GM23338 (cell line): ENCODE results near the gene COA1. TPM values are rescaled to one million over a fixed set of nuclear protein-coding genes. Genes with fewer than 3 reads are reported as not detected.
A peak's percentile ranks its signal among the peaks of the same experiment; 100 is the strongest.

Experiments used
- ATAC-seq: fragments of 200-7000 bp; cut with Tn5 transposase; 3 replicates; pipeline ENCODE4 v1.9.1; 2020
- DNase-seq: peaks from one replicate; pipeline ENCODE4 v3.0.0-alpha.2; 2015; ENCODE audit warnings: low spot score
- H2AFZ ChIP-seq: fragments of 200-600 bp; sonication (generic); 2 replicates; pipeline ENCODE4 v1.8.0; 2016; ENCODE audit warnings: antibody characterized with exemption, mild to moderate bottlenecking, moderate library complexity
- H3F3A ChIP-seq: fragments of 200-600 bp; sonication (generic); replicated peaks from 2 replicates; pipeline ENCODE4 v1.8.0; 2017; ENCODE audit warnings: antibody characterized with exemption, mixed run types, low read depth
- H3K27ac ChIP-seq: fragments of 200-600 bp; sonication (generic); 2 replicates; pipeline ENCODE4 v1.6.1; 2016; ENCODE audit warnings: low read depth
- H3K27me3 ChIP-seq: fragments of 200-600 bp; sonication (generic); 2 replicates; pipeline ENCODE4 v1.8.0; 2016; ENCODE audit warnings: mild to moderate bottlenecking, mixed run types, moderate library complexity; ENCODE audit not compliant: insufficient read depth
- H3K36me3 ChIP-seq: fragments of 200-600 bp; sonication (generic); 2 replicates; pipeline ENCODE4 v1.8.0; 2016; ENCODE audit warnings: mild to moderate bottlenecking; ENCODE audit not compliant: insufficient read depth
- H3K4me1 ChIP-seq: fragments of 200-600 bp; sonication (generic); 2 replicates; pipeline ENCODE4 v1.8.0; 2016; ENCODE audit warnings: mild to moderate bottlenecking, moderate library complexity; ENCODE audit not compliant: insufficient read depth
- H3K4me2 ChIP-seq: fragments of 200-600 bp; sonication (generic); 2 replicates; pipeline ENCODE4 v1.7.1; 2017; ENCODE audit warnings: mixed run types
- H3K4me3 ChIP-seq: fragments of 200-600 bp; sonication (generic); 2 replicates; pipeline ENCODE4 v1.6.1; 2016; ENCODE audit warnings: mixed run types
- H3K79me2 ChIP-seq: fragments of 200-600 bp; sonication (generic); replicated peaks from 2 replicates; pipeline ENCODE4 v1.8.0; 2017; ENCODE audit warnings: mild to moderate bottlenecking; ENCODE audit not compliant: insufficient read depth
- H3K9me2 ChIP-seq: fragments of 200-600 bp; sonication (generic); 2 replicates; pipeline ENCODE4 v1.8.0; 2017; ENCODE audit not compliant: insufficient read depth
- H4K20me1 ChIP-seq: fragments of 200-600 bp; sonication (generic); replicated peaks from 2 replicates; pipeline ENCODE4 v1.8.0; 2017; ENCODE audit warnings: mild to moderate bottlenecking; ENCODE audit not compliant: insufficient read depth
- H3K27ac Mint-ChIP-seq: 2 replicates; pipeline ENCODE4 v1.8.0; 2020; ENCODE audit warnings: inconsistent platforms, mild to moderate bottlenecking, moderate library complexity, mixed read lengths
- H3K27me3 Mint-ChIP-seq: 3 replicates; pipeline ENCODE4 v1.8.0; 2022; ENCODE audit warnings: low read depth, mild to moderate bottlenecking, moderate library complexity, mixed read lengths, inconsistent platforms; ENCODE audit not compliant: insufficient read depth, poor library complexity
- H3K36me3 Mint-ChIP-seq: 3 replicates; pipeline ENCODE4 v1.8.0; 2021; ENCODE audit warnings: low read depth, mild to moderate bottlenecking, inconsistent platforms, moderate library complexity, mixed read lengths
- H3K4me1 Mint-ChIP-seq: 3 replicates; pipeline ENCODE4 v1.8.0; 2020; ENCODE audit warnings: mild to moderate bottlenecking, inconsistent platforms, mixed read lengths
- H3K4me3 Mint-ChIP-seq: 3 replicates; pipeline ENCODE4 v1.8.0; 2021; ENCODE audit warnings: moderate library complexity, mild to moderate bottlenecking, inconsistent platforms, mixed read lengths
- H3K9me3 Mint-ChIP-seq: 3 replicates; pipeline ENCODE4 v1.8.0; 2020; ENCODE audit warnings: moderate library complexity, mild to moderate bottlenecking, inconsistent platforms, mixed read lengths
- CREB1 ChIP-seq: fragments of 250-450 bp; sonication (Bioruptor Pico); IDR thresholded peaks from 2 replicates; pipeline ENCODE4 v1.5.0; 2020; ENCODE audit warnings: low read depth, mild to moderate bottlenecking, moderate library complexity
- CTCF ChIP-seq, 2 experiments: fragments of 200-600 bp in 1 of 2; sonication (generic) in 1 of 2; conservative IDR thresholded peaks; 2 replicates each; pipeline versions ENCODE4 v1.5.1 to v1.6.1; 2016 to 2017; ENCODE audit warnings: antibody characterized with exemption in 2 of 2, low read depth in 2 of 2, mild to moderate bottlenecking in 2 of 2, moderate library complexity in 1 of 2
- EZH2 ChIP-seq: fragments of 200-600 bp; sonication (generic); IDR thresholded peaks from one replicate; pipeline ENCODE4 v1.8.0; 2017; ENCODE audit warnings: antibody characterized with exemption, mild to moderate bottlenecking, low read depth; ENCODE audit not compliant: unreplicated experiment
- EZH2phosphoT487 ChIP-seq: fragments of 200-600 bp; sonication (generic); IDR thresholded peaks from one replicate; pipeline ENCODE4 v1.8.1; 2018; ENCODE audit warnings: antibody characterized with exemption; ENCODE audit not compliant: unreplicated experiment
- JUNB ChIP-seq: IDR thresholded peaks from one replicate; pipeline ENCODE4 v1.6.1; 2016; ENCODE audit warnings: antibody characterized with exemption; ENCODE audit not compliant: unreplicated experiment
- NANOG ChIP-seq: IDR thresholded peaks from 2 replicates; pipeline ENCODE4 v1.6.1; 2016; ENCODE audit warnings: antibody characterized with exemption, borderline replicate concordance
- POLR2AphosphoS5 ChIP-seq: IDR thresholded peaks from 2 replicates; pipeline ENCODE4 v1.6.1; 2016; ENCODE audit warnings: antibody characterized with exemption, low read depth
- REST ChIP-seq: IDR thresholded peaks from one replicate; pipeline ENCODE4 v1.6.1; 2018; ENCODE audit warnings: antibody characterized with exemption; ENCODE audit not compliant: unreplicated experiment
- ZNF114 ChIP-seq: fragments of 250-450 bp; sonication (Bioruptor Pico); IDR thresholded peaks from 2 replicates; pipeline ENCODE4 v1.5.0; 2020; ENCODE audit warnings: mild to moderate bottlenecking, moderate library complexity
- ZNF331 ChIP-seq: fragments of 250-450 bp; sonication (Bioruptor Pico); IDR thresholded peaks from 2 replicates; pipeline ENCODE4 v1.5.0; 2020; ENCODE audit warnings: low read depth, mild to moderate bottlenecking, moderate library complexity
- polyA plus RNA-seq: library from polyadenylated mRNA; unstranded; fragments of >200 nt; fragmentation: Nextera tagmentation; extraction: Ambion mirVana; gene quantifications from 2 replicates; pipeline ENCODE4 v1.2.1, GENCODE V29; 2016
- total RNA-seq: library from RNA; depleted of rRNA; stranded (reverse); fragments of >200 nt; shearing (Covaris generic); gene quantifications from 2 replicates; pipeline ENCODE4 v1.2.3, GENCODE V29; 2014

Gene COA1
- total and polyA plus RNA-seq, 2 experiments from 2014 or later, result 156 to 158 TPM

- H3K4me1 Mint-ChIP-seq, result peaks cover 6% of the 10 kb centered on the region; the same call in 2 of the 3 replicates
- no peak overlapping the region for H3K27ac Mint-ChIP-seq
- H3K4me2 ChIP-seq, result no peak overlapping the region
- H3K9me3 Mint-ChIP-seq, result no peaks in the 10 kb centered on the region
- peaks cover 18% of the 10 kb centered on the region for H3K36me3 Mint-ChIP-seq
- ATAC-seq, result no peak; the same call in 2 of the 3 replicates
- H3K4me1 ChIP-seq, result no peaks in the 10 kb centered on the region
- DNase-seq, result no peak
- H3K27me3 ChIP-seq, result no peaks in the 10 kb centered on the region
- H3F3A ChIP-seq, result no peaks in the 10 kb centered on the region
- H3K79me2 ChIP-seq, result no peaks in the 10 kb centered on the region; the same call in 1 of the 2 replicates
- H3K9me2 ChIP-seq, result no peaks in the 10 kb centered on the region
- H3K4me3 ChIP-seq, result no peak overlapping the region
- H2AFZ ChIP-seq, result no peak overlapping the region
- no peaks in the 10 kb centered on the region for H3K36me3 ChIP-seq
- no peak overlapping the region for H3K4me3 Mint-ChIP-seq
- no peaks in the 10 kb centered on the region for H4K20me1 ChIP-seq
- TF ChIP-seq EZH2, result no peak
- peak; percentile 34 for TF ChIP-seq REST
- H3K27ac ChIP-seq, result no peak overlapping the region
- H3K27me3 Mint-ChIP-seq, result no peaks in the 10 kb centered on the region
These were observed 120.2 kb downstream of the COA1 start for GRCh38 chr7:43609097-43609496.

GRCh38 chr7:43604251-43604650, 125.1 kb downstream of the COA1 start:
- TF ChIP-seq REST, result no peak
- no peak for TF ChIP-seq EZH2
- TF ChIP-seq EZH2phosphoT487, result no peak
- TF ChIP-seq NANOG, result no peak
- no peak for TF ChIP-seq CTCF (conservative IDR thresholded peaks at IDR 0.05; ENCODE audit: low read depth in 2 of 2)
- no peak for TF ChIP-seq ZNF331
- no peak for TF ChIP-seq CREB1 (CRISPR knock-in tag)
- TF ChIP-seq POLR2AphosphoS5, result no peak
- no peak for TF ChIP-seq JUNB
- no peak for TF ChIP-seq ZNF114 (CRISPR knock-in tag)
- H3K27ac ChIP-seq, result no peak overlapping the region
- no peaks in the 10 kb centered on the region for H3K27me3 Mint-ChIP-seq
- H3K79me2 ChIP-seq, result peaks cover 4% of the 10 kb centered on the region
- H3K9me2 ChIP-seq, result no peaks in the 10 kb centered on the region
- H3K36me3 ChIP-seq, result no peaks in the 10 kb centered on the region
- no peak overlapping the region for H3K4me3 ChIP-seq
- no peak overlapping the region for H3K4me2 ChIP-seq
- H3K27me3 ChIP-seq, result no peaks in the 10 kb centered on the region
- DNase-seq, result no peak
- H2AFZ ChIP-seq, result no peak overlapping the region
- no peaks in the 10 kb centered on the region for H3K9me3 Mint-ChIP-seq
- no peaks in the 10 kb centered on the region for H3F3A ChIP-seq
- H3K27ac Mint-ChIP-seq, result no peak overlapping the region
- ATAC-seq, result no peak
- H4K20me1 ChIP-seq, result no peaks in the 10 kb centered on the region
- peaks cover 4% of the 10 kb centered on the region; the same call in 1 of the 2 replicates for H3K4me1 ChIP-seq
- H3K36me3 Mint-ChIP-seq, result peaks cover 10% of the 10 kb centered on the region
- H3K4me1 Mint-ChIP-seq, result no peaks in the 10 kb centered on the region; the same call in 2 of the 3 replicates
- no peak overlapping the region for H3K4me3 Mint-ChIP-seq
